Caco-2 (cell line): ENCODE data around the gene RALGPS2. TPM values are rescaled to one million over a fixed set of nuclear protein-coding genes. Genes with fewer than 3 reads are reported as not detected.

Experiments used
- BruUV-seq: library from RNA; stranded (reverse); fragments of 400-500 nt; replicated peaks from 2 replicates; lab custom pipeline; 2021; lab: Mats Ljungman, UMichigan
- CTCF ChIA-PET: fragments of 300-600 bp; sonication (Branson Sonifier 250); formaldehyde crosslinking; loops from one replicate; lab custom pipeline; 2022; ENCODE audit warnings: antibody characterized with exemption; lab: Charles Lee
- POLR2A ChIA-PET: fragments of 300-600 bp; sonication (Branson Sonifier 250); formaldehyde crosslinking; loops from one replicate; lab custom pipeline; 2022; ENCODE audit warnings: antibody characterized with exemption; lab: Charles Lee
- DNase-seq, 2 experiments: peaks; one replicate each; pipeline versions ENCODE4 v3.0.0 to v3.0.0-alpha.2; 2020 to 2022
- H3K27me3 ChIP-seq: replicated peaks from 2 replicates; pipeline ENCODE4 v1.6.0; 2011; ENCODE audit warnings: low read length; ENCODE audit not compliant: control insufficient read depth, insufficient read depth
- H3K36me3 ChIP-seq: 2 replicates; pipeline ENCODE4 v1.5.1; 2011; ENCODE audit warnings: low read length; ENCODE audit not compliant: control insufficient read depth, insufficient read depth
- H3K4me1 ChIP-seq: fragments of 250-450 bp; sonication (Bioruptor Pico); 2 replicates; pipeline ENCODE4 v1.5.1; 2020; ENCODE audit warnings: mild to moderate bottlenecking
- H3K4me3 ChIP-seq: 2 replicates; pipeline ENCODE4 v1.5.1; 2011; ENCODE audit warnings: low read depth, mild to moderate bottlenecking, control low read depth, low read length
- H3K9me3 ChIP-seq: fragments of 250-450 bp; sonication (Bioruptor Pico); 2 replicates; pipeline ENCODE4 v1.5.1; 2020; ENCODE audit warnings: mild to moderate bottlenecking, moderate library complexity
- H3K27ac Mint-ChIP-seq: one replicate; pipeline ENCODE4 v1.8.0; 2022; ENCODE audit warnings: mixed read lengths; ENCODE audit not compliant: unreplicated experiment
- H3K27me3 Mint-ChIP-seq: one replicate; pipeline ENCODE4 v1.8.0; 2022; ENCODE audit warnings: mixed read lengths; ENCODE audit not compliant: insufficient read depth, unreplicated experiment
- H3K36me3 Mint-ChIP-seq: one replicate; pipeline ENCODE4 v1.8.0; 2022; ENCODE audit warnings: mild to moderate bottlenecking, mixed read lengths; ENCODE audit not compliant: insufficient read depth, unreplicated experiment
- H3K4me1 Mint-ChIP-seq: one replicate; pipeline ENCODE4 v1.8.0; 2022; ENCODE audit warnings: low read depth, mixed read lengths; ENCODE audit not compliant: unreplicated experiment
- H3K4me3 Mint-ChIP-seq: one replicate; pipeline ENCODE4 v1.8.0; 2022; ENCODE audit warnings: mild to moderate bottlenecking, moderate library complexity, mixed read lengths; ENCODE audit not compliant: unreplicated experiment
- H3K9me3 Mint-ChIP-seq: one replicate; pipeline ENCODE4 v1.8.0; 2022; ENCODE audit warnings: mixed read lengths; ENCODE audit not compliant: unreplicated experiment
- CTCF ChIP-seq, 2 experiments: fragments of 200-600 bp in 1 of 2; IDR thresholded peaks; 1 replicate in 1 of 2; 2 replicates in 1 of 2; pipeline versions ENCODE4 v1.5.1 to v1.8.0; 2011 to 2022; ENCODE audit warnings: antibody characterized with exemption in 1 of 2, control low read depth in 1 of 2, inconsistent platforms in 1 of 2, low read depth in 1 of 2, low read length in 1 of 2, mild to moderate bottlenecking in 1 of 2, moderate library complexity in 1 of 2; ENCODE audit not compliant: insufficient read depth in 1 of 2, severe bottlenecking in 1 of 2, unreplicated experiment in 1 of 2
- intact Hi-C: fragments of 100-400 bp; cut with micrococcal nuclease; formaldehyde crosslinking; loops from one replicate; pipeline ENCODE4 v1.10.0; 2022; ENCODE audit not compliant: unreplicated experiment
- total RNA-seq: library from RNA; stranded (reverse); gene quantifications from 2 replicates; pipeline ENCODE4 v1.2.3, GENCODE V29; 2022

The RALGPS2 gene
- total RNA-seq, 1 experiment from 2014 or later: 26.1 TPM

- H3K4me3 Mint-ChIP-seq: no peak overlapping the region
- H3K4me1 Mint-ChIP-seq: no peaks in the 10 kb centered on the region
- Histone ChIP-seq H3K4me3 (no peak overlapping the region), H3K4me1 (0 out of 2 replicates have a peak, but pooled peaks cover 4% of the 10 kb centered on the region), H3K27me3 (no peaks in the 10 kb centered on the region), H3K9me3 (no peaks in the 10 kb centered on the region), H3K36me3 (no peaks in the 10 kb centered on the region)
- TF ChIP-seq CTCF (IDR thresholded peaks at IDR 0.05; ENCODE audit: insufficient read depth in 1 of 2, low read depth in 1 of 2, low read length in 1 of 2, severe bottlenecking in 1 of 2, unreplicated experiment in 1 of 2): no peak
- H3K36me3 Mint-ChIP-seq: no peaks in the 10 kb centered on the region
- ChIA-PET POLR2A (interaction anchor here (0.5 kb wide), 1 partner anchor 57 kb away, joined by 5 read pairs; no protein-coding TSS in a partner anchor), CTCF (no interaction called here)
- no peak for DNase-seq
- H3K27ac Mint-ChIP-seq: no peak overlapping the region
- intact Hi-C loops: no loop called here
- no peaks in the 10 kb centered on the region for H3K9me3 Mint-ChIP-seq
- no TSS peak for BruUV-seq
- peaks cover 7% of the 10 kb centered on the region for H3K27me3 Mint-ChIP-seq
Measured at GRCh38 chr1:178713259-178713658, 11.8 kb upstream of the RALGPS2 start.

GRCh38 chr1:178714453-178714852 lies 10.6 kb upstream of the RALGPS2 start:
- H3K9me3 Mint-ChIP-seq: no peaks in the 10 kb centered on the region
- no peak overlapping the region for H3K4me3 Mint-ChIP-seq
- no peak for TF ChIP-seq CTCF (IDR thresholded peaks at IDR 0.05; ENCODE audit: insufficient read depth in 1 of 2, low read depth in 1 of 2, low read length in 1 of 2, severe bottlenecking in 1 of 2, unreplicated experiment in 1 of 2)
- Histone ChIP-seq H3K9me3 (no peaks in the 10 kb centered on the region), H3K4me3 (no peak overlapping the region), H3K36me3 (no peaks in the 10 kb centered on the region), H3K4me1 (0 out of 2 replicates have a peak, but pooled peaks cover 5% of the 10 kb centered on the region), H3K27me3 (no peaks in the 10 kb centered on the region)
- no peaks in the 10 kb centered on the region for H3K36me3 Mint-ChIP-seq
- CTCF ChIA-PET: no interaction called here
- intact Hi-C loops: no loop called here
- peaks cover 7% of the 10 kb centered on the region for H3K27me3 Mint-ChIP-seq
- no TSS peak for BruUV-seq
- no peak overlapping the region for H3K27ac Mint-ChIP-seq
- POLR2A ChIA-PET: no interaction called here
- DNase-seq: no peak
- no peaks in the 10 kb centered on the region for H3K4me1 Mint-ChIP-seq

- BruUV-seq: no TSS peak
- no peak for TF ChIP-seq CTCF (IDR thresholded peaks at IDR 0.05; ENCODE audit: insufficient read depth in 1 of 2, low read depth in 1 of 2, low read length in 1 of 2, severe bottlenecking in 1 of 2, unreplicated experiment in 1 of 2)
- Mint-ChIP-seq H3K27ac (no peak overlapping the region), H3K9me3 (no peaks in the 10 kb centered on the region), H3K27me3 (peaks cover 7% of the 10 kb centered on the region), H3K36me3 (no peaks in the 10 kb centered on the region), H3K4me3 (no peak overlapping the region), H3K4me1 (no peaks in the 10 kb centered on the region)
- intact Hi-C loops: no loop called here
- no peaks in the 10 kb centered on the region for H3K9me3 ChIP-seq
- 0 out of 2 replicates have a peak, but pooled peaks cover 5% of the 10 kb centered on the region for H3K4me1 ChIP-seq
- no peak overlapping the region for H3K4me3 ChIP-seq
- H3K27me3 ChIP-seq: no peaks in the 10 kb centered on the region
- ChIA-PET POLR2A (no interaction called here), CTCF (no interaction called here)
- no peak for DNase-seq
- H3K36me3 ChIP-seq: no peaks in the 10 kb centered on the region
Measured at GRCh38 chr1:178716111-178716510, 8.9 kb upstream of the RALGPS2 start.
